Measurements from ENCODE around the gene UBR2. TPM values are rescaled to one million over a fixed set of nuclear protein-coding genes. Genes with fewer than 3 reads are reported as not detected.
"Not testable (repeated sequence)": the region's sequence is repeated elsewhere in the genome, so short reads cannot be mapped to it uniquely, and the experiment has no call there.

Gene UBR2
- total RNA-seq, 1 donor from 2014 or later, result 30.0 TPM

DNA sequence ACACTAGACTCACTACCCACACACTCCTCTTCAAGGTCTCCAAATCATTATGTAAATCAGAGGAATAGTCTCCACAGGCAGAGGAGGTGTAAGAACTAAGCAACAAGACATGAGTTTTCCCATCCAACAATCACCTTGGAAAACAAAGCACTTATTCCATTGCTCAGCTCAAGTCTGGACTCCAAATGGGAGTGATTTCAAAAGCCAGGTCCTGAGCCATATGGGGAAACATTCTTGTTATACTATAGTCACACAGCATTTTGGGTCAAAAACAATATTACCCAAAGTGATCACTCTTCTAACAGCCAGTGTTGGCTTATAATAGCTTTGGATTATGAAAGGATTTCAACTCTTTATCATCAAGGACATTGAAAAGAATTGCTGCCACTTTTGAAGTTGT is 162.2 kb downstream of the UBR2 start:
- intact Hi-C loops (cut with micrococcal nuclease), result loop anchor here (1.0 to 5.0 kb wide), 7 partner anchors 20 to 166 kb away; partner anchors contain the start of genes BICRAL, RPL7L1 and TBCC

DNA sequence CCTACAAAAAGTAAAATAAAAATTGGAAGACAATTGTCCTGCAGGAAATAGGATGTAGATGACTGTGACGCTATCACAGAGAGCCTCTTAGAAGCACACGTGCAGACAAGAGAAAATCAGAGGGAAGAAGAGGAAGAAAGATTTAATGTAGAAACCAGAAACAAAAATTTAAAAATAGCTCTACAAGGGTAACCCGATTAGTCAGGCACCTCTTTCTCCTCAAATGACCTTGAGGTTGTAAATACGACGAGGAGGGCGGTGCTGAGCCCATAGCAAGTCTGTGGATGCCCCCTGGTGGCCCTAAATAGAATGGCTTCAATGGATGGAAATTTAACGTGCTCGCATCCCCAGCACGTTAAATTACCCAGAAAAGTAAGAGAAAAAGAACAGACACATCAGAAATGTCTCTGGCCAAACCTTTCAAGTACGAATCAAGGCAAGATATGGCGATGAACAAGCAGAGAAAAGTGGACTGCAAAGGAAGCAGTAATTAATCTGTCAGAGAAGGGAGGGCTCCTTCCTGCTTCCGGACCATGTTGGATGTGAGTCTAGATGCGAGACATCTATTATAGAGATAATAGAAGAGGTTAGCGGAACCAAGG is 162.8 kb downstream of the UBR2 start:
- intact Hi-C loops (cut with micrococcal nuclease), result loop anchor here (1.0 to 5.0 kb wide), 7 partner anchors 20 to 166 kb away; partner anchors contain the start of genes BICRAL, RPL7L1 and TBCC

DNA sequence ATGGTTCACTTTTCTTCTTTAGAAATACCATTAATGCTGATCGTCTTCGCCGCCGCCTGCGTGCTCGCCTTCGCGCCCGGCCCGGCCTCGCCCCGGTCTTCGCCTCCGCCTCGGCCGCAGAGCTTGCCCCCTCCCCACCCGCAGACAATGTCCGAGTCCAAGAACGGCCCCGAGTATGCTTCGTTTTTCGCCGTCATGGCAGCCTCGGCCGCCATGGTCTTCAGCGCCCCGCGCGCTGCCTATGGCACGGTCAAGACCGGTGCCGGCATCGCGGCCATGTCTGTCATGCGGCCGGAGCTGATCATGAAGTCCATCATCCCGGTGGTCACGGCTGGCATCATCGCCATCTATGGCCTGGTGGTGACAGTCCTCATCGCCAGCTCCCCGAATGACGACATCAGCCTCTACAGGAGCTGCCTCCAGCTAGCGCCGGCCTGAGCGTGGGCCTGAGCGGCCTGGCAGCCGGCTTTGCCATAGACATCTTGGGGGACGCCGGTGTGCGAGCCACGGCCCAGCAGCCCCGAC is 163.3 kb downstream of the UBR2 start:
- intact Hi-C loops (cut with micrococcal nuclease), result loop anchor here (2.0 to 5.0 kb wide), 4 partner anchors 34 to 165 kb away; partner anchors contain the start of gene BICRAL

DNA sequence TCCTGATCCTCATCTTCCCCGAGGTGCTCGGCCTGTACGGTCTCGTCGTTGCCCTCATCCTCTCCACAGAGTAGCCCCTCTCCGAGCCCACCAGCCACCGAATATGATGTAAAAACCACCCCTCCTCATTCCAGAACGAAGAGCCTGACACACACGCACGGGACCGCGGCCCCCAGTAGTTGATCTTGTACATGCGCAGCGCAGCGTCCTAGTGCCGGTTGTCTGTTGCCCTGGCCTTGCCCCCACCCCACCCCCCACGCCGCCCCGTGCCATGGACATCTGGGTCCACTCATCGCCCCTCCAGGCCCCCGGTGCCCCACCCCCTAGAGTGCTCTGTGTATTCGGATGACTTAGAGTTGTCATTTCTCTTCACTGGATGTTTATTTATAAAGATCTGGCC is 163.8 kb downstream of the UBR2 start:
- intact Hi-C loops (cut with micrococcal nuclease), result loop anchor here (2.0 to 5.0 kb wide), 4 partner anchors 35 to 165 kb away; partner anchors contain the start of gene BICRAL

DNA sequence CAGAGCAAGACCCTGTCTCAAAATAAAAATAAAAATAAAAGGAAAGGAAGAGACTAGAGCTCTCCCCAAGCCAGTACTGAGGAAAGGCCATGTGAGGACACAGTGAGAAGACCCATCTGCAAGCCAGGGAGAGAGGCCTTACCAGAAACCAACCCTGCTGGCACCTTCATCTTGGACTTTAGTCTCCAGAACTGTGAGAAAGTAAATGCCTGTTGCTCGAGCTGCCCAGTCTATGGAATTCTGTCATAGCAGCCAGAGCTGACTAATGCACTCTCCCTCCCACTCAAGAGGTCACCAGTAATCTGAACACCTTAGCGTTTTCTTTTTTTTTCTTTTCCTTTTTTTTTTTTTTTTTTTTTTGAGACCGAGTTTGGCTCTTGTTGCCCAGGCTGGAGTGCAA is 165.9 kb downstream of the UBR2 start:
- intact Hi-C loops (cut with micrococcal nuclease), result loop anchor here (5.0 kb wide), 3 partner anchors 53 to 163 kb away; partner anchors contain the start of gene BICRAL

DNA sequence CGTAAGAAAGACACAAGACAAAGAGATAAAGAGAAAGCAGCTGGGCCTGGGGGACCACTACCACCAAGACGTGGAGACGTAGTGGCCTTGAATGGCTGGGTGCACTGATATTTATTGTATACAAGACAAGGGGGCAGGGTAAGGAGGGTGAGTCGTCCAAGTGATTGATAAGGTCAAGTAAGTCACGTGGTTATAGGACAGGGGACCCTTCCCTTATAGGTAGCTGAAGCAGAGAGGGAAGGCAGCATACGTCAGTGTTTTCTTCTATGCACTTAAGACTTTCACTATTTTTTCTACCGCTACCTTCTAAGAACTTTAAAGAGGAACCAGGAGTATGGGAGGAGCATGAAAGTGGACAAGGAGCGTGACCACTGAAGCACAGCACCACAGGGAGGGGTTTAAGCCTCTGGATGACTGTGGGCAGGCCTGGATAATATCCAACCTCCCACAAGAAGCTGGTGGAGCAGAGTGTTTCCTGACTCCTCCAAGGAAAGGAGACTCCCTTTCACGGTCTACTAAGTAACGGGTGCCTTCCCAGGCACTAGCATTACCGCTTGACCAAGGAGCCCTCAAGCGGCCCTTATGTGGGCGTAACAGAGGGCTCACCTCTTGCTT is 170.1 kb downstream of the UBR2 start:
- intact Hi-C loops (cut with micrococcal nuclease), result not testable (repeated sequence)

DNA sequence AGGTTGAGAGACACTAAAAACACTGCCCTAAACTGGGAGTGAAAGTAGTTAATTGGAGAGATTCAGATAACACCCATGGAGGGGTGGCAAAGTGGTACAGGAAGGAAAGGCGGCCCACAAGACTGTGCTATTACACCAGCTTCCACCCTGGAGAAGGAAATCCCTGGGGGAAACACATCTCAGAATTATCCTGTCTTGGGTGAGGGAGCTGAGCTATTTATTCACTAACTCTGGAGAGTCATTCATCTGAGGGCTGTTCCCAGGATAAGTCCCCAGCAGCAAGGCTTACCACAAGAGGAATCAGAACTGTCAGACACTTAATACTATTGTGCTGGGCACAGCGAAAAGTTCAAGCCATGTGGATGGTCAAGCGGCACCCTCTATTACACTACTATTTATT is 172.1 kb downstream of the UBR2 start:
- intact Hi-C loops (cut with micrococcal nuclease), result no loop called here

DNA sequence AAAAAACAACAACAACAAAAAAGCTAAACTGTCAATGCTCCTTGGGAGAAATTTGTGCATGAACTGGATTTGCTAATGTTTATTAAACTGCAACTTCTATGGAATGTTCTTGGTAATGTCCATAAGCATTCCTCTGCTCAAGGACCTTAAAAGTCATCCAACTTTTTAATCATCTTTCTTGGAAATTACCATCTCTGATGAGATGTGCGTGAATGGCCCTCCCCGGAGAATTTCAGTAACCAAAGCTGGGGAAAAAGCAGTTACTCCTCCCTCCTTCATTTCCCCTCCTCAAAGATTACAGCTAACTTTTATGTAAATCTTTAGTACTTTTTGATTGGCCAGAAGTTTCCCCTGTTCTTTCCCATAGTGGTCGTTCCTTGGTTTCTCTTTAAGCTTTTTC is 176.9 kb downstream of the UBR2 start:
- intact Hi-C loops (cut with micrococcal nuclease), result no loop called here

DNA sequence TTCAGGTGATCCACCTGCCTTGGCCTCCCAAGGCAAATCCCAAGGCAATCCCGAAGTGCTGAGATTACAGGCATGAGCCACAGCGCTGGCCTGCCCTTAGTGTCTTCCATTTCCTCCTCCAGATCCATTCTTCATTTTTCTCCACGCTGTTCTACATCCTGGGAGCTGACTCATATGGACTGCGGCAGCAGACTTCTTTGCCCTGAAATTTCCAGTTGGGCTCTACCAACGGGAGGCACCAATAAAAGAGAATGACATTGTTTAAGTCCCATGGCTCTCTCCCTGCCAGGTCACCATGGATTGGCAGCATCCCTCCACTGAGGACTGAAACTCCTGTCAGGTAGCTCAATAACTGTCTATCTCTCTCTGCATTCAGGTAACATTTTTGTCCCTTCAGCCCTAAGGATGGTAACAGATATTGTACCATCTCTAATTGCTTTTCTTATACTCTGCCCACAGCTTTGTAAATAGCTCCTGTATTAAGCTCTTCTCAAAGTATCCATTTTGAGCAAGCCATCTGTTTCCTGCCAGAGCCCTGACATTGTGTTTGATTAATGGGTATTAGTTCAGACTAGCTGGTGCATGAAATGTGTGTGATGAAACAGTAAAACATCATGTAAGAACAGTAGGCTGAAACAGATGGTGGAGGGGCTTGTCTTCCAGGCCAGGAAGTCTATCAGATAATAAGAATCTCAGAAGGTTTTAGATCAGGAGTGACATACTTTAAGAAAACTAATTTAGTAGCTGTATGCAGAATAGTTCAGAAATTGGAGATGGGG is 178.5 kb downstream of the UBR2 start:
- intact Hi-C loops (cut with micrococcal nuclease), result no loop called here

Other genes starting within 250 kb of the UBR2 start
- 19.1 and 19.7 TPM in 2 replicates for gene TRERF1, start 112.1 kb upstream of the UBR2 start, total RNA-seq
- not detected in 2 replicates for gene PRPH2, start 158.6 kb downstream of the UBR2 start, total RNA-seq
- gene TBCC, start 182.1 kb downstream of the UBR2 start, total RNA-seq, result 28.7 and 29.0 TPM in 2 replicates
- gene BICRAL, start 218.0 kb downstream of the UBR2 start, total RNA-seq, result 21.8 and 22.3 TPM in 2 replicates